ENCODE measurements around the gene KRCC1.
"Not testable (repeated sequence)": the region's sequence is repeated elsewhere in the genome, so short reads cannot be mapped to it uniquely, and the experiment has no call there.

KRCC1 gene

GRCh38 chr2:88077080-88077479 is 21.5 kb upstream of the KRCC1 start:
- peak in 1 of 51 donors; percentile 11 for DNase-seq

GRCh38 chr2:88074854-88075292 is 19.3 kb upstream of the KRCC1 start:
- no peak for DNase-seq

GRCh38 chr2:88074150-88074549 is 18.6 kb upstream of the KRCC1 start:
- no peak for DNase-seq

- no peak for DNase-seq
These were observed 15.8 kb upstream of the KRCC1 start for GRCh38 chr2:88071365-88071764.

GRCh38 chr2:88070055-88070454 is 14.5 kb upstream of the KRCC1 start:
- no peak for DNase-seq

- DNase-seq = no peak
These were observed 13.5 kb upstream of the KRCC1 start for GRCh38 chr2:88069117-88069516.

GRCh38 chr2:88068044-88068443 is 12.5 kb upstream of the KRCC1 start:
- no peak for DNase-seq

GRCh38 chr2:88067598-88067997 is 12.0 kb upstream of the KRCC1 start, which contains the start of gene SMYD1:
Gene SMYD1, plus strand, starts transcription at chr2:88067825. Its CDS starts 40 bp downstream, at chr2:88067865.
- DNase-seq = no peak

- DNase-seq = no peak
These were observed 11.6 kb upstream of the KRCC1 start for GRCh38 chr2:88067189-88067588.

GRCh38 chr2:88066543-88066942 is 11.0 kb upstream of the KRCC1 start:
- DNase-seq = no peak

- no peak for DNase-seq
These were observed 5.7 kb upstream of the KRCC1 start for GRCh38 chr2:88061295-88061694.

- no peak for DNase-seq
These were observed 5.3 kb upstream of the KRCC1 start for GRCh38 chr2:88060907-88061275.

- DNase-seq = peak in 11 of 51 donors; percentile 3 to 57 (median 17)
These were observed 4.7 kb upstream of the KRCC1 start for GRCh38 chr2:88059979-88060906.

- DNase-seq = no peak
These were observed 2.6 kb upstream of the KRCC1 start for GRCh38 chr2:88058191-88058590.

GRCh38 chr2:88057437-88057844 is 1.9 kb upstream of the KRCC1 start:
- no peak for DNase-seq

- peak in 1 of 51 donors; percentile 49 for DNase-seq
These were observed 707 bp downstream of the KRCC1 start for GRCh38 chr2:88054782-88055370.

- DNase-seq = peak in 1 of 51 donors; percentile 8
These were observed 1.4 kb downstream of the KRCC1 start for GRCh38 chr2:88053934-88054781.

- peak in 1 of 51 donors; percentile 9 for DNase-seq
These were observed 2.3 kb downstream of the KRCC1 start for GRCh38 chr2:88053296-88053695.

GRCh38 chr2:88051792-88052191 is 3.8 kb downstream of the KRCC1 start:
- no peak for DNase-seq

GRCh38 chr2:88049622-88050021 is 6.0 kb downstream of the KRCC1 start:
- DNase-seq = no peak

GRCh38 chr2:88048541-88048940 is 7.0 kb downstream of the KRCC1 start:
- DNase-seq = no peak

- not testable (repeated sequence) for DNase-seq
These were observed 10.0 kb downstream of the KRCC1 start for GRCh38 chr2:88045561-88045960.
